Ascending aorta (tissue), 2 donors: ENCODE data around the gene CAMTA1. TPM values are rescaled to one million over a fixed set of nuclear protein-coding genes. Genes with fewer than 3 reads are reported as not detected.
A peak's percentile ranks its signal among the peaks of the same experiment; 100 is the strongest.

Experiments used
- DNase-seq, 2 donors: peaks; one replicate each; pipeline ENCODE4 v3.0.0-alpha.2; 2019; ENCODE audit warnings: low spot score in 2 of 2
- H3K27ac ChIP-seq, 2 donors: fragments of 200-600 bp; sonication (generic); one replicate each; pipeline ENCODE4 v1.5.1; 2016 to 2017; ENCODE audit warnings: mild to moderate bottlenecking in 1 of 2
- H3K27me3 ChIP-seq: fragments of 200-600 bp; sonication (generic); one replicate; pipeline ENCODE4 v1.5.1; 2017
- H3K36me3 ChIP-seq, 2 donors: fragments of 200-600 bp; sonication (generic); one replicate each; pipeline ENCODE4 v1.5.1; 2016
- H3K4me1 ChIP-seq, 2 donors: fragments of 200-600 bp; sonication (generic); one replicate each; pipeline ENCODE4 v1.5.1; 2016 to 2017; ENCODE audit warnings: mild to moderate bottlenecking in 1 of 2
- H3K4me3 ChIP-seq, 2 donors: fragments of 200-600 bp; sonication (generic); one replicate each; pipeline ENCODE4 v1.5.1; 2016 to 2017; ENCODE audit warnings: mild to moderate bottlenecking in 1 of 2
- H3K9me3 ChIP-seq, 2 donors: fragments of 200-600 bp; sonication (generic); one replicate each; pipeline ENCODE4 v1.5.1; 2016
- CTCF ChIP-seq, 3 experiments: fragments of 200-600 bp in 2 of 3; fragments of 450-650 bp in 1 of 3; sonication (generic) in 2 of 3; IDR thresholded peaks; one replicate each; pipeline ENCODE4 v1.5.1; 2016 to 2019; ENCODE audit warnings: antibody characterized with exemption in 3 of 3, mild to moderate bottlenecking in 1 of 3, moderate library complexity in 1 of 3
- intact Hi-C: fragments of 100-400 bp; cut with DNase I; formaldehyde crosslinking; loops from one replicate; pipeline ENCODE4 v1.15.1; 2023
- total RNA-seq: library from RNA; depleted of rRNA; stranded (reverse); fragments of >200 nt; gene quantifications from one replicate; pipeline ENCODE4 v1.1.0, GENCODE V29; 2016

Gene CAMTA1
- total RNA-seq, 1 donor from 2014 or later, result 53.3 TPM

GRCh38 chr1:7702365-7702764 lies 917.1 kb downstream of the CAMTA1 start:
- Histone ChIP-seq H3K36me3 (no peaks in the 10 kb centered on the region), H3K27me3 (no peaks in the 10 kb centered on the region), H3K4me3 (no peak overlapping the region), H3K27ac (no peak overlapping the region), H3K9me3 (no peaks in the 10 kb centered on the region), H3K4me1 (peaks cover 3 to 7% of the 10 kb centered on the region in 2 donors)
- TF ChIP-seq CTCF (IDR thresholded peaks at IDR 0.05), result no peak
- intact Hi-C loops, result loop anchor here (2.0 kb wide), 1 partner anchor 36 kb away; no protein-coding TSS in a partner anchor
- DNase-seq, result no peak

- intact Hi-C loops, result loop anchor here (2.0 kb wide), 2 partner anchors 37 to 67 kb away; partner anchors contain the start of gene VAMP3
- DNase-seq, result no peak
- Histone ChIP-seq H3K4me3 (peak overlapping the region; percentile 60 to 64), H3K9me3 (no peaks in the 10 kb centered on the region), H3K27me3 (no peaks in the 10 kb centered on the region), H3K27ac (no peak overlapping the region), H3K4me1 (peaks cover 3 to 7% of the 10 kb centered on the region in 2 donors), H3K36me3 (no peaks in the 10 kb centered on the region)
- TF ChIP-seq CTCF (IDR thresholded peaks at IDR 0.05), result no peak
Observed at GRCh38 chr1:7703321-7704213, 918.3 kb downstream of the CAMTA1 start.

- Histone ChIP-seq H3K36me3 (no peaks in the 10 kb centered on the region), H3K9me3 (no peaks in the 10 kb centered on the region), H3K4me3 (peak overlapping the region; percentile 60 to 64), H3K27me3 (no peaks in the 10 kb centered on the region), H3K4me1 (peaks cover 3 to 7% of the 10 kb centered on the region in 2 donors), H3K27ac (no peak overlapping the region)
- intact Hi-C loops, result loop anchor here (2.0 kb wide), 1 partner anchor 66 kb away; the partner anchor contains the start of gene VAMP3
- DNase-seq, result peak; percentile 82 to 96
- no peak for TF ChIP-seq CTCF (IDR thresholded peaks at IDR 0.05)
Observed at GRCh38 chr1:7704214-7705047, 919.2 kb downstream of the CAMTA1 start.

- H3K27me3 ChIP-seq, result no peaks in the 10 kb centered on the region
- H3K4me3 ChIP-seq, result peak overlapping the region; percentile 60 to 64
- H3K9me3 ChIP-seq, result no peaks in the 10 kb centered on the region
- no peak for TF ChIP-seq CTCF (IDR thresholded peaks at IDR 0.05)
- H3K36me3 ChIP-seq, result no peaks in the 10 kb centered on the region
- H3K27ac ChIP-seq, result no peak overlapping the region
- DNase-seq, result no peak
- H3K4me1 ChIP-seq, result peaks cover 3 to 7% of the 10 kb centered on the region in 2 donors
- intact Hi-C loops, result loop anchor here (2.0 kb wide), 1 partner anchor 66 kb away; the partner anchor contains the start of gene VAMP3
Observed at GRCh38 chr1:7705048-7705907, 920.0 kb downstream of the CAMTA1 start.

GRCh38 chr1:7705908-7706216 lies 920.6 kb downstream of the CAMTA1 start:
- no peak for DNase-seq
- no peak for TF ChIP-seq CTCF (IDR thresholded peaks at IDR 0.05)
- intact Hi-C loops, result loop anchor here (2.0 kb wide), 1 partner anchor 65 kb away; the partner anchor contains the start of gene VAMP3
- peak overlapping the region in 1 of 2 donors; percentile 64 for H3K4me3 ChIP-seq
- H3K4me1 ChIP-seq, result peaks cover 3 to 7% of the 10 kb centered on the region in 2 donors
- H3K9me3 ChIP-seq, result no peaks in the 10 kb centered on the region
- no peak overlapping the region for H3K27ac ChIP-seq
- no peaks in the 10 kb centered on the region for H3K36me3 ChIP-seq
- H3K27me3 ChIP-seq, result no peaks in the 10 kb centered on the region
